Measurements from ENCODE around the gene ETFA.
"Not testable (repeated sequence)": the region's sequence is repeated elsewhere in the genome, so short reads cannot be mapped to it uniquely, and the experiment has no call there.

Gene ETFA

GRCh38 chr15:76303909-76304308 lies 7.4 kb downstream of the ETFA start:
- Mint-ChIP-seq H3K9me3 (no peaks in the 10 kb centered on the region), H3K4me3 (no peak overlapping the region), H3K36me3 (ENCODE audit: insufficient read depth) (no peaks in the 10 kb centered on the region), H3K4me1 (peaks cover 24% of the 10 kb centered on the region), H3K27ac (ENCODE audit: low read depth) (no peak overlapping the region), H3K27me3 (no peaks in the 10 kb centered on the region)
- ATAC-seq (replicated peaks; ENCODE audit: extremely low read depth, poor library complexity, severe bottlenecking) (no peak), DNase-seq (ENCODE audit: low spot score in 2 of 2) (no peak)

GRCh38 chr15:76299786-76300185 lies 11.5 kb downstream of the ETFA start:
- peaks cover 16% of the 10 kb centered on the region for H3K4me1 Mint-ChIP-seq
- DNase-seq (ENCODE audit: low spot score in 2 of 2) (no peak), ATAC-seq (replicated peaks; ENCODE audit: extremely low read depth, poor library complexity, severe bottlenecking) (no peak)
- H3K36me3 Mint-ChIP-seq (ENCODE audit: insufficient read depth): peaks cover 2% of the 10 kb centered on the region
- H3K27me3 Mint-ChIP-seq: no peaks in the 10 kb centered on the region
- H3K27ac Mint-ChIP-seq (ENCODE audit: low read depth): no peak overlapping the region
- H3K9me3 Mint-ChIP-seq: no peaks in the 10 kb centered on the region
- no peak overlapping the region for H3K4me3 Mint-ChIP-seq

- H3K4me3 Mint-ChIP-seq: no peak overlapping the region
- no peak overlapping the region for H3K27ac Mint-ChIP-seq (ENCODE audit: low read depth)
- peaks cover 4% of the 10 kb centered on the region for H3K36me3 Mint-ChIP-seq (ENCODE audit: insufficient read depth)
- no peak for DNase-seq (ENCODE audit: low spot score in 2 of 2)
- no peaks in the 10 kb centered on the region for H3K27me3 Mint-ChIP-seq
- H3K4me1 Mint-ChIP-seq: peaks cover 19% of the 10 kb centered on the region
- H3K9me3 Mint-ChIP-seq: no peaks in the 10 kb centered on the region
- no peak for ATAC-seq (replicated peaks; ENCODE audit: extremely low read depth, poor library complexity, severe bottlenecking)
Observed at GRCh38 chr15:76298986-76299385, 12.3 kb downstream of the ETFA start.

GRCh38 chr15:76297951-76298350 lies 13.3 kb downstream of the ETFA start:
- H3K27ac Mint-ChIP-seq (ENCODE audit: low read depth); H3K36me3 Mint-ChIP-seq (ENCODE audit: insufficient read depth); H3K4me3 Mint-ChIP-seq; DNase-seq (ENCODE audit: low spot score in 2 of 2); ATAC-seq (replicated peaks; ENCODE audit: extremely low read depth, poor library complexity, severe bottlenecking); H3K9me3 Mint-ChIP-seq; H3K27me3 Mint-ChIP-seq: not testable (repeated sequence)
- peaks cover 17% of the 10 kb centered on the region for H3K4me1 Mint-ChIP-seq

- Mint-ChIP-seq H3K27ac (ENCODE audit: low read depth) (no peak overlapping the region), H3K4me1 (peaks cover 17% of the 10 kb centered on the region), H3K36me3 (ENCODE audit: insufficient read depth) (peaks cover 4% of the 10 kb centered on the region), H3K27me3 (no peaks in the 10 kb centered on the region), H3K4me3 (no peak overlapping the region), H3K9me3 (no peaks in the 10 kb centered on the region)
- DNase-seq (ENCODE audit: low spot score in 2 of 2) (no peak), ATAC-seq (replicated peaks; ENCODE audit: extremely low read depth, poor library complexity, severe bottlenecking) (no peak)
Observed at GRCh38 chr15:76296849-76297248, 14.4 kb downstream of the ETFA start.

- not testable (repeated sequence) for H3K27me3 Mint-ChIP-seq; H3K27ac Mint-ChIP-seq (ENCODE audit: low read depth); H3K9me3 Mint-ChIP-seq; ATAC-seq (replicated peaks; ENCODE audit: extremely low read depth, poor library complexity, severe bottlenecking); DNase-seq (ENCODE audit: low spot score in 2 of 2); H3K4me3 Mint-ChIP-seq
- H3K36me3 Mint-ChIP-seq (ENCODE audit: insufficient read depth): peaks cover 11% of the 10 kb centered on the region
- H3K4me1 Mint-ChIP-seq: peaks cover 17% of the 10 kb centered on the region
Observed at GRCh38 chr15:76294463-76294862, 16.8 kb downstream of the ETFA start.

- DNase-seq (ENCODE audit: low spot score in 2 of 2): no peak
- Mint-ChIP-seq H3K27ac (ENCODE audit: low read depth) (peak overlapping the region; percentile 7), H3K27me3 (no peaks in the 10 kb centered on the region), H3K9me3 (no peaks in the 10 kb centered on the region), H3K36me3 (ENCODE audit: insufficient read depth) (peaks cover 14% of the 10 kb centered on the region), H3K4me1 (peaks cover 17% of the 10 kb centered on the region), H3K4me3 (no peak overlapping the region)
- no peak for ATAC-seq (replicated peaks; ENCODE audit: extremely low read depth, poor library complexity, severe bottlenecking)
Observed at GRCh38 chr15:76293361-76293760, 17.9 kb downstream of the ETFA start.

- Mint-ChIP-seq H3K27me3 (no peaks in the 10 kb centered on the region), H3K27ac (ENCODE audit: low read depth) (no peak overlapping the region), H3K9me3 (no peaks in the 10 kb centered on the region), H3K4me3 (no peak overlapping the region), H3K4me1 (peaks cover 20% of the 10 kb centered on the region), H3K36me3 (ENCODE audit: insufficient read depth) (peaks cover 11% of the 10 kb centered on the region)
- DNase-seq (ENCODE audit: low spot score in 2 of 2): no peak
- no peak for ATAC-seq (replicated peaks; ENCODE audit: extremely low read depth, poor library complexity, severe bottlenecking)
Observed at GRCh38 chr15:76289582-76289981, 21.7 kb downstream of the ETFA start.

- DNase-seq (ENCODE audit: low spot score in 2 of 2) (peak in 1 of 2 donors; percentile 17), ATAC-seq (replicated peaks; ENCODE audit: extremely low read depth, poor library complexity, severe bottlenecking) (peak; percentile 95)
- H3K4me3 Mint-ChIP-seq: peak overlapping the region; percentile 63
- no peaks in the 10 kb centered on the region for H3K27me3 Mint-ChIP-seq
- H3K4me1 Mint-ChIP-seq: peaks cover 21% of the 10 kb centered on the region
- no peaks in the 10 kb centered on the region for H3K9me3 Mint-ChIP-seq
- peak overlapping the region; percentile 84 for H3K27ac Mint-ChIP-seq (ENCODE audit: low read depth)
- H3K36me3 Mint-ChIP-seq (ENCODE audit: insufficient read depth): peaks cover 11% of the 10 kb centered on the region
Observed at GRCh38 chr15:76286271-76286879, 24.9 kb downstream of the ETFA start.

- H3K36me3 Mint-ChIP-seq (ENCODE audit: insufficient read depth): peaks cover 6% of the 10 kb centered on the region
- DNase-seq (ENCODE audit: low spot score in 2 of 2): no peak
- H3K27ac Mint-ChIP-seq (ENCODE audit: low read depth): peak overlapping the region; percentile 84
- H3K4me1 Mint-ChIP-seq: peaks cover 24% of the 10 kb centered on the region
- H3K9me3 Mint-ChIP-seq: no peaks in the 10 kb centered on the region
- H3K27me3 Mint-ChIP-seq: no peaks in the 10 kb centered on the region
- H3K4me3 Mint-ChIP-seq: no peak overlapping the region
- ATAC-seq (replicated peaks; ENCODE audit: extremely low read depth, poor library complexity, severe bottlenecking): no peak
Observed at GRCh38 chr15:76285241-76285825, 25.9 kb downstream of the ETFA start.

- Mint-ChIP-seq H3K4me3 (peak overlapping the region; percentile 25), H3K4me1 (peaks cover 34% of the 10 kb centered on the region), H3K9me3 (no peaks in the 10 kb centered on the region), H3K27ac (ENCODE audit: low read depth) (peak overlapping the region; percentile 73), H3K36me3 (ENCODE audit: insufficient read depth) (peaks cover 12% of the 10 kb centered on the region), H3K27me3 (no peaks in the 10 kb centered on the region)
- no peak for DNase-seq (ENCODE audit: low spot score in 2 of 2)
- no peak for ATAC-seq (replicated peaks; ENCODE audit: extremely low read depth, poor library complexity, severe bottlenecking)
Observed at GRCh38 chr15:76282465-76282864, 28.8 kb downstream of the ETFA start.

GRCh38 chr15:76278651-76279050 lies 32.6 kb downstream of the ETFA start:
- H3K36me3 Mint-ChIP-seq (ENCODE audit: insufficient read depth): peaks cover 23% of the 10 kb centered on the region
- H3K27me3 Mint-ChIP-seq: no peaks in the 10 kb centered on the region
- DNase-seq (ENCODE audit: low spot score in 2 of 2) (no peak), ATAC-seq (replicated peaks; ENCODE audit: extremely low read depth, poor library complexity, severe bottlenecking) (no peak)
- peaks cover 31% of the 10 kb centered on the region for H3K4me1 Mint-ChIP-seq
- no peaks in the 10 kb centered on the region for H3K9me3 Mint-ChIP-seq
- H3K4me3 Mint-ChIP-seq: no peak overlapping the region
- peak overlapping the region; percentile 29 for H3K27ac Mint-ChIP-seq (ENCODE audit: low read depth)

GRCh38 chr15:76274821-76275220 lies 36.4 kb downstream of the ETFA start:
- Mint-ChIP-seq H3K27ac (ENCODE audit: low read depth) (no peak overlapping the region), H3K4me1 (peaks cover 12% of the 10 kb centered on the region), H3K36me3 (ENCODE audit: insufficient read depth) (peaks cover 34% of the 10 kb centered on the region), H3K27me3 (no peaks in the 10 kb centered on the region), H3K9me3 (no peaks in the 10 kb centered on the region), H3K4me3 (no peak overlapping the region)
- no peak for ATAC-seq (replicated peaks; ENCODE audit: extremely low read depth, poor library complexity, severe bottlenecking)
- DNase-seq (ENCODE audit: low spot score in 2 of 2): no peak
